HG03103 (cell line): ENCODE results near the gene DEGS2.

Experiments
- ATAC-seq: cut with Tn5 transposase; IDR thresholded peaks from one replicate; pipeline ENCODE4 v1.9.1; 2021; ENCODE audit warnings: low read depth; ENCODE audit not compliant: unreplicated experiment

DEGS2 gene

GRCh38 chr14:100117633-100118395 is 41.6 kb downstream of the DEGS2 start:
- ATAC-seq: no peak

GRCh38 chr14:100117026-100117425 is 42.4 kb downstream of the DEGS2 start:
- no peak for ATAC-seq

DNA sequence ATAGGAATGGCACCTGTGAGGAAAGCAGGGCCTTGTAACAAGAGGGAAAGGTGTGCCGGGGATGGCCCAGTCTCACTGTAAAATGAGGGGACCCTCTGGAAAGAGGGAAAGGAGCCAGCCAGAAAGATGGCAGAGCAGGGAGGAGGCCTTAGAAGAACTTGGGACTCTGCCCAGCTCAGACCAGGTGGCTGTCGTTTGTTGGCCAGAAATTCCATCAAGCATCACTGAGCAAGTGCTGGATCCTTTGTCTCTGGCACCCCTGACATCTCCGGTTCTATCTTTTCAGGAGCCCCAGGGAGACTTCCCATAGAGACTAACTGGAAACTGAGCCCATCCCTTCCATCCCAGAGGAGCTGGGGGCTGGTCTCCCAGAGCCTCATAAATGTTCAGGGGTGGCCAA is 43.3 kb downstream of the DEGS2 start:
- no peak for ATAC-seq

DNA sequence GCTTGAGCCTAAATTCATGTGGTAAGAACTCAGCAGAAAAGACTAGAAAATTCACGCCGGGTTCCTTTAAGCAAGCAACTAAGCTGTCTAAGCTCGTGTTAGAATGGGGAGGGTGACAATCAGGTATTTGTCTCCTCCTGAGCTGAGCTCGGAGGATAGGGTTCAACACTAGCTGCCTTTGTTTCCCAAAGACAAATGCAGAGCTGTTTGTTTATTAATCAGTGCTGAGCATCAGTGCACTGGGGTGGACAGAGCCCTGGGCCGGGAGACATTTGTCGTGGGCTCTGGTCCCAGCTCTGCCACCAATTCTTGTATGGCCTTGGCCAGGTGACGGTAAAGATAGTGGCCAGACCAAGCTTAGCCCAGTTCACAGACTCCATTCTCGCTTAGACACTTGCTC is 43.7 kb downstream of the DEGS2 start:
- ATAC-seq: no peak

DNA sequence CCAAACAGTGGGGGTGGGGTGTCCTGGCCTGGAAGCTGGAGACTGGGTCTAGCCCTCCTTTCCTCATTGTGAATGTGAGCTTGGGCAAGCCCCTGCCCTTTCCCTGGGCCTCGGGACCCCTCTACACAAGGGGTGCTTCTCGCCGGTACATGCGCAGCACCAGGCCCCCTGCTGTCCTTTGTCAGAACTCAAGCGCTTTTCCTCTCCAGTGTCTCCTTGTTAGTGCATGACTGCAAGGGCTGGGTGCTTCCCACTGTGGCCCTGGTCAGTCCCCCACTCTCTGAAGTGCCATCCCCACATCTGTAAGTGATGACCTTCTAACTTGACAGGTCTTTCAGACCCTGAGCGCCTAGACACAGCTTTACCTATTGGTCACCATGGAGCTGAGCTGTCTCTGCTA is 44.2 kb downstream of the DEGS2 start:
- ATAC-seq: no peak

DNA sequence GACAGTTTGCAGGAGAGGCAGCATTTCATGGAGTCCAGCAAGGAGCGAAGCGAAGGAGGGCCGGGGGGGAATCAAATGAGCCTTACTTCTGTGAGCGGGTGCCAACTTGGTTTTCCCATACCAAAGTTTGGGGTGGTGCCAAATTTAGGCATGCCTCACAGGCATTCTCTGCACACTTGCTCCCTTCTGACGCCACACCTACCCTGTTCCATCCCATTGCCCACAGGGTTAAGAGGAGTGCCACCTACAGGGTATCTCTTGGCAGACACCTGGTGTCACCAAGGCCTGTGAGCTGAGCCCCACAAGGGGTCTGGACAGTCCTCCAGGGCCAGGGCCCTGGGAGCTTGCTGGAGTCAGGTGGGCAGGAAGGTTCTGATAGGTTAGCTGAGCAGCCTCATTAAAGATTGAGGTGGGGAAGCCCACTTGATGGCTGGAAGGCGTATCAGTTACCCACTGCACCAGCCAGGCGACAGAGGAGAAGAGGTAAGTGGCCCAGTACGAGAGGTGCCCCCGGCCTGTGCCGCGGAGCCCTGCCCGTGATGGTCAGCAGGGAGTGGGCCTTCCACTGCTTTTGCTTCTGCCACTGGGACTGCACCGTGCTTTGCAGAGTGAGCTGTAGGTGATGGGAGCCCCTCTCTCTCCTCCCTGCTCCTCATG is 45.2 kb downstream of the DEGS2 start:
- ATAC-seq: no peak

GRCh38 chr14:100111931-100112704 is 47.3 kb downstream of the DEGS2 start:
- no peak for ATAC-seq

DNA sequence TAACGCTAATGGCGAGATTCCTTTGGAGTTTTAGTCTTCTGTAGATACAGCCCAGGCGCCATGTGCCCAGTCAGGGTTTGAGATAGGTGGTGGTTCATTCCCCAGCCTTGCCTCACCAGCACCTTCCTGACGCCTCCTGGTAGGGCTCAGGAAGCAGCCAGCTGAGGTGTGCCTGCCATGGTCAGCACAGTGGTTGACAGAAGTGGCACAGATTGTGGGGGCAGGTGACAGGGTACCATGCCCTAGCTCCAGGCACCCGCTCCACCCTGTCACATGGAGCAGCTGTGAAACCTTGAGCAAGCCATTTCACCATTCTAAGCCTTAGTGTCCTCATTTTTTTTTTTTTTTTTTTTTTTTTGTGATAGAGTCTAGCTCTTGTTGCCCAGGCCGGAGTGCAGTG is 48.6 kb downstream of the DEGS2 start:
- ATAC-seq: no peak

DNA sequence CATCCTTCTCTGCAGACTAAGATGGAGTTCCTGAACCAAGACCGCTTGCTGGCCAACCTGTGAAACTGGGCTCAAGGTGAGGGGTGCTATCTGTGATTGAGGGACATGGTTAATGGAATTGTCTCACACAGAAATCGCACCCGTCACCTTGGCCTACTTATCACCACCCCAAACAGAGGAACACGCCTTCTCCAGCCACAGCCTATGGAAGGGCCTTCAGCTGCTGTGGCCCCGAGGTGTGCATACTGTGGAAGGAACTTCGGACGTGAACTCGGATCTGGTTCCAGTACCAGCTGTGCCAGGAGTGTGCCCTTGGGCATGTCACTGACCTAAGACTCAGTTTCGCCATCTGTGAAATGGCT is 49.9 kb downstream of the DEGS2 start:
- no peak for ATAC-seq

DNA sequence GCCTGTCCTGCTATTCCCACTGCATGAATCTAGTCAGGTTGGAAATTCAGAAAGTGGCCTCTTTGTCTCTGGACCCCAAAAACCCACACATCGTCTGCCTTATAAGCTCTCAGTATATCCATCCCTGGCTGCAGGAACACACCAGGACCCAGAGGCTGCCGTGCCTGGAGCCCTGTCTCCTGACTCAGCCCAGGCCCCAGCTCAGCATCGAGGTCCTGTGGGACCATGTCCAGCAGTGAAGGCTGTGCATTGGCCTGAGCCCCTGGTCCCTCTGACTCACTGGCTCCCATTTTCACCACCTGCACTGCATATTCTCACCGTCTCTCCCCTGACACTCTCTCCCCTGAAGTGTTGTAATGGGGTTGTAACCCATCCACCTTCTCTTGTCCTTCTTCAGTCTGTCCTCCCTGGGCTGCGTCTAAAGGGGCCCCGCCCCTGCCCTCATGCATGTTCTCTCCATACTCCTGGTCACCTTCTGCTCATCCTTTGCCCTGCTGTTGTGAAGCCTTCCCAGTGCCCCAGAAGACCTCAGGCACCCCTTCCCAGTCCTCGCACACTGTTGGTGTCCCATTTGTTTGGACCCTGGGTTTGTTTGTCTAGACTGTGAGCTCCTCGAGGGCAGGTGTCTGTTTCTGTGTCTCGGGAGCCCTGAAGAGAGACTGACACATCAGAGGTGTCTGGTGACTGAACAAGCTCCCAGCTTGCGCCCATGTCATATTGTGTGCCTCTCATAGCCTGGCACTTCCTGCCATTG is 50.4 kb downstream of the DEGS2 start:
- ATAC-seq: no peak

GRCh38 chr14:100108042-100108825 is 51.2 kb downstream of the DEGS2 start:
- no peak for ATAC-seq

DNA sequence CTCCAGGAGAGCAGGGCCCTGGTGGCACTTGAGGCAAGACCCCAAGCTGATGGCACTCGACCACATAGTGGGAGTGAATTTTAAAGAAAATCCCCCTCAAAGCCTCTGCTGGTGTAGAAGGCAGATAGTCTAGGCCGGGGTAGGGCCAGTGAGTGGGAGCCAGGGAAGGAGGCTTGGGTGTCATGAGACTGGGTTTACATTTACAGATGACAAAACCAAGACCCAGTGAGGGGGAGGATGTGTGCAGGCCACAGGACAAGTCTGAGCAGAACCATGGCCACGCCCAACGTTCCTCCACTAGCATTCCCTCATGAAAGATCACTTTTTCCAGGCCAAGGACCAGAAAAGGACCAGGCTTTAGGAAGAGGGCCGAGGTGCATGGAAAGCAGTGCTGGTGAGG is 52.2 kb downstream of the DEGS2 start:
- ATAC-seq: no peak

GRCh38 chr14:100106250-100107112 is 53.0 kb downstream of the DEGS2 start:
- no peak for ATAC-seq

GRCh38 chr14:100105357-100106169 is 53.9 kb downstream of the DEGS2 start:
- no peak for ATAC-seq

DNA sequence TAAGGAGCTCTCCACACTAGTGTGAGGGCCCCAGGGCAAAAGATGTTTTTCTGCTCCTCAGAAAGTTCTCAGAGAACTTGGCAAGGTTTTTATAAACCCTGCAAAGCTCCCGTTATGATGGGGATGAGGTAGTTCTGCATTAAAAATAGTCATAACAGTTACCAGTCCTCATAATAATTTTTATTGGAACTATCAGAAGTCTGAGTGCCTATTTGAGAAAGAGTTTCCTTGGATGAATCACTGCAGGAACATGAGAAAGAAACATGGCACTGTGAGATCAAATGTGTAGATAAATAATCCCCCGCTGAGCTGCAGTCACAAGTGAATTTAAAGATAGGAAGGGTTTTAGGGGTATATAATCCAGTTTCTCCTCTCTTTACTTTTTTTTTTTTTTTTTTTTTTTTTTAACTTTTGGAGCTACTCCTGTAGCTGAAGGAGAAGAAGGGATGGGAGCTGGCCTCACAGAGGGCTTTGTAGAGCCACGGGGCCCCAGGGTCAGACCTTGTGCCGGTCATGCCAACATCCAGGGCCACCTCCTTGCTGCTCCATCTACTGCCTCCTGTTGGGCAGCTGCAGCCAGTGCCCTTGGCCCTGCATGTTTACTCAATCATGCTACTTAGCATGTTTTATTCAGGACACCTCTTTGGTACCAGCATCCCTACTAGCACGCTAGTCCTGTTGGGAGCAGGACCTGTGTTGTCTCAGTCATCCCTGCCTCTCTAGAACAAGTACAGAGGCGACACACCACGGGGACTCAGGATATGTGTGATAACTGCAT is 54.7 kb downstream of the DEGS2 start:
- ATAC-seq: no peak

- no peak for ATAC-seq
Measured at GRCh38 chr14:100104006-100104352, 55.5 kb downstream of the DEGS2 start.

DNA sequence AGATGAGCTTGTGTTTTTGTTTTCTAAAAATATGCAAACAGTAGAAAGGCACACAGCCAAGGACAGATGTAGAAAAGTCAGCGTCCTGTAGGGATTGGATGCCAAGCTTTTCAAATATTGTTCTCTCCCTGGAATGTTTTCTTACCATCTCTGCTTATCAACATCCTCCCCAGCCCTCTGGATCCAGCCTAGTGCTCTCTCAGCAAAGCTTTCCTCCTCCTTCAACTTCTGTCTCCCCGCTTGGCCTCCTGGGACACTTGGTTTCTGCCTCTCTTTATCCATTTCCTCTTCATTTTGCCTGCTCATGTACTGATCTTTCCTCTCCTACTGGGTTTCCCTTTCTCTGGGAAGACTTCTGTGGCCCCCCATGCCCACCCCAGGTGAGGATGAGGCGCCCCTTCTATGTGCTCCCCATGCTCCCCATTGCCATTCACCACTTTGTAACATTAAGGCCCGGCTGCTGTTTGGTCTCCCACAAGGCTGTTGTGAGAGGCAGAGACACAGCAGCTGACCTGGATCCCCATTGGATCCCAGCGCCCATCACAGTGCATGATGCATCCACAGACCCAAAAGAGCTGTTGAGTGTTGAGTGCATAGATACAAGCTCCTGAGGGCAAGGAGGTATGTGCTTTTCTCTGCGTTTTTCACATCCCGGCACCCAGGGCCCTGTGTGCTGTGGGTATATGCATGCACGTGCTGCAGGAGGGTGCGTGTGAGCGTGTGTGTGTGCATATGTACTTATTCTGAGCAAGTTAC is 56.0 kb downstream of the DEGS2 start:
- no peak for ATAC-seq
